Osteoblast (primary cell): Measurements from ENCODE around the gene RAMP1. TPM values are rescaled to one million over a fixed set of nuclear protein-coding genes. Genes with fewer than 3 reads are reported as not detected.

Experiments used
- DNase-seq: peaks from one replicate; pipeline ENCODE4 v3.0.0; 2011; ENCODE audit warnings: low spot score, mixed read lengths; ENCODE audit not compliant: insufficient read length; ENCODE audit errors: missing footprints
- H2AFZ ChIP-seq: 2 replicates; pipeline ENCODE4 v1.6.0; 2011; ENCODE audit warnings: mild to moderate bottlenecking, low read length
- H3K27ac ChIP-seq: 2 replicates; pipeline ENCODE4 v1.5.1; 2011; ENCODE audit warnings: mild to moderate bottlenecking, low read depth, low read length, moderate library complexity
- H3K27me3 ChIP-seq: 2 replicates; pipeline ENCODE4 v1.6.0; 2012; ENCODE audit warnings: mild to moderate bottlenecking, control low read depth, inconsistent platforms, low read length, moderate library complexity; ENCODE audit not compliant: insufficient read depth
- H3K36me3 ChIP-seq: 2 replicates; pipeline ENCODE4 v1.5.1; 2011; ENCODE audit warnings: mild to moderate bottlenecking, low read length, control low read depth, moderate library complexity; ENCODE audit not compliant: insufficient read depth
- H3K4me1 ChIP-seq: 2 replicates; pipeline ENCODE4 v1.5.1; 2011; ENCODE audit warnings: mild to moderate bottlenecking, low read length, control low read depth, moderate library complexity; ENCODE audit not compliant: insufficient read depth
- H3K4me2 ChIP-seq: 2 replicates; pipeline ENCODE4 v1.6.0; 2011; ENCODE audit warnings: mild to moderate bottlenecking, low read length; ENCODE audit not compliant: insufficient read depth
- H3K4me3 ChIP-seq: fragments of 200-600 bp; sonication (generic); 3 replicates; pipeline ENCODE4 v1.5.1; 2012; ENCODE audit warnings: mild to moderate bottlenecking, low read length, inconsistent platforms; ENCODE audit not compliant: insufficient read depth
- H3K79me2 ChIP-seq: 2 replicates; pipeline ENCODE4 v1.6.0; 2012; ENCODE audit warnings: mild to moderate bottlenecking, low read length, control low read depth, inconsistent platforms; ENCODE audit not compliant: insufficient read depth
- H3K9me3 ChIP-seq: 2 replicates; pipeline ENCODE4 v1.5.1; 2011; ENCODE audit warnings: low read depth, low read length, control low read depth
- H4K20me1 ChIP-seq: 2 replicates; pipeline ENCODE4 v1.6.0; 2012; ENCODE audit warnings: mild to moderate bottlenecking, low read length, control low read depth; ENCODE audit not compliant: insufficient read depth
- CTCF ChIP-seq: IDR thresholded peaks from 2 replicates; pipeline ENCODE4 v1.5.1; 2011; ENCODE audit warnings: mild to moderate bottlenecking, low read depth, low read length, moderate library complexity; ENCODE audit errors: extremely low read depth
- total RNA-seq: library from RNA; depleted of rRNA; stranded (reverse); fragments of >200 nt; gene quantifications from 2 replicates; pipeline ENCODE4 v1.2.3, GENCODE V29; 2012

The RAMP1 gene
- total RNA-seq, 1 donor = 1.8 TPM

- Histone ChIP-seq H3K27me3 (no peaks in the 10 kb centered on the region), H3K9me3 (no peaks in the 10 kb centered on the region), H3K4me1 (peaks cover 9% of the 10 kb centered on the region), H4K20me1 (no peaks in the 10 kb centered on the region), H3K79me2 (no peaks in the 10 kb centered on the region), H3K4me2 (no peak overlapping the region), H3K4me3 (no peak overlapping the region), H3K27ac (peak overlapping the region; percentile 48), H2AFZ (no peak overlapping the region), H3K36me3 (no peaks in the 10 kb centered on the region)
- TF ChIP-seq CTCF = no peak
- peak; percentile 93 for DNase-seq
Measured at GRCh38 chr2:237888389-237888788, 29.0 kb downstream of the RAMP1 start.

GRCh38 chr2:237889016-237889415, 29.6 kb downstream of the RAMP1 start:
- no peaks in the 10 kb centered on the region for H3K79me2 ChIP-seq
- no peaks in the 10 kb centered on the region for H3K27me3 ChIP-seq
- no peak overlapping the region for H2AFZ ChIP-seq
- no peaks in the 10 kb centered on the region for H3K36me3 ChIP-seq
- no peak overlapping the region for H3K4me2 ChIP-seq
- no peak overlapping the region for H3K4me3 ChIP-seq
- H3K4me1 ChIP-seq = peaks cover 9% of the 10 kb centered on the region
- peak; percentile 53 for DNase-seq
- H3K9me3 ChIP-seq = no peaks in the 10 kb centered on the region
- TF ChIP-seq CTCF = no peak
- peak overlapping the region; percentile 48 for H3K27ac ChIP-seq
- no peaks in the 10 kb centered on the region for H4K20me1 ChIP-seq

- Histone ChIP-seq H2AFZ (no peak overlapping the region), H3K4me1 (peaks cover 9% of the 10 kb centered on the region), H3K27me3 (no peaks in the 10 kb centered on the region), H3K9me3 (no peaks in the 10 kb centered on the region), H3K4me3 (no peak overlapping the region), H3K79me2 (no peaks in the 10 kb centered on the region), H3K27ac (no peak overlapping the region), H4K20me1 (no peaks in the 10 kb centered on the region), H3K4me2 (no peak overlapping the region), H3K36me3 (no peaks in the 10 kb centered on the region)
- no peak for DNase-seq
- no peak for TF ChIP-seq CTCF
Measured at GRCh38 chr2:237889811-237890210, 30.4 kb downstream of the RAMP1 start.

- Histone ChIP-seq H3K9me3 (no peaks in the 10 kb centered on the region), H3K27ac (no peak overlapping the region), H4K20me1 (no peaks in the 10 kb centered on the region), H3K4me3 (no peak overlapping the region), H3K4me1 (peaks cover 19% of the 10 kb centered on the region), H3K79me2 (no peaks in the 10 kb centered on the region), H3K27me3 (no peaks in the 10 kb centered on the region), H3K36me3 (no peaks in the 10 kb centered on the region), H3K4me2 (no peak overlapping the region), H2AFZ (no peak overlapping the region)
- DNase-seq = no peak
- TF ChIP-seq CTCF = no peak
Measured at GRCh38 chr2:237892478-237892877, 33.1 kb downstream of the RAMP1 start.
